Panc1 (cell line): ENCODE data around the gene ZNF808.

Source experiments
- POLR2AphosphoS5 ChIP-seq: IDR thresholded peaks from 2 replicates; pipeline ENCODE4 v1.6.1; 2012; ENCODE audit warnings: mild to moderate bottlenecking, low read depth, low read length, moderate library complexity
- SIN3A ChIP-seq: IDR thresholded peaks from 2 replicates; pipeline ENCODE4 v1.6.1; 2012; ENCODE audit warnings: low read depth, mild to moderate bottlenecking, low read length, moderate library complexity, borderline replicate concordance; ENCODE audit not compliant: insufficient read depth
- TF ChIP-seq, protein P1 (sequence below): fragments of 450-650 bp; IDR thresholded peaks from 2 replicates; pipeline ENCODE4 v1.5.1; 2017; ENCODE audit warnings: mild to moderate bottlenecking

- TF ChIP-seq, protein P1, sequence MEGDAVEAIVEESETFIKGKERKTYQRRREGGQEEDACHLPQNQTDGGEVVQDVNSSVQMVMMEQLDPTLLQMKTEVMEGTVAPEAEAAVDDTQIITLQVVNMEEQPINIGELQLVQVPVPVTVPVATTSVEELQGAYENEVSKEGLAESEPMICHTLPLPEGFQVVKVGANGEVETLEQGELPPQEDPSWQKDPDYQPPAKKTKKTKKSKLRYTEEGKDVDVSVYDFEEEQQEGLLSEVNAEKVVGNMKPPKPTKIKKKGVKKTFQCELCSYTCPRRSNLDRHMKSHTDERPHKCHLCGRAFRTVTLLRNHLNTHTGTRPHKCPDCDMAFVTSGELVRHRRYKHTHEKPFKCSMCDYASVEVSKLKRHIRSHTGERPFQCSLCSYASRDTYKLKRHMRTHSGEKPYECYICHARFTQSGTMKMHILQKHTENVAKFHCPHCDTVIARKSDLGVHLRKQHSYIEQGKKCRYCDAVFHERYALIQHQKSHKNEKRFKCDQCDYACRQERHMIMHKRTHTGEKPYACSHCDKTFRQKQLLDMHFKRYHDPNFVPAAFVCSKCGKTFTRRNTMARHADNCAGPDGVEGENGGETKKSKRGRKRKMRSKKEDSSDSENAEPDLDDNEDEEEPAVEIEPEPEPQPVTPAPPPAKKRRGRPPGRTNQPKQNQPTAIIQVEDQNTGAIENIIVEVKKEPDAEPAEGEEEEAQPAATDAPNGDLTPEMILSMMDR: no peak
- TF ChIP-seq POLR2AphosphoS5 (no peak), SIN3A (no peak)
These were observed 5.0 kb downstream of the ZNF808 start for GRCh38 chr19:52532480-52532879.
